GM12878 (cell line): ENCODE data around the gene ACYP2. TPM values are rescaled to one million over a fixed set of nuclear protein-coding genes. Genes with fewer than 3 reads are reported as not detected.

Source experiments
- ATAC-seq: fragments of 200-7000 bp; cut with Tn5 transposase; 3 replicates; pipeline ENCODE4 v1.9.1; 2020; ENCODE audit warnings: mild to moderate bottlenecking, moderate library complexity
- BruUV-seq: library from RNA; stranded (reverse); fragments of 400-500 nt; replicated peaks from 2 replicates; lab custom pipeline; 2021; lab: Mats Ljungman, UMichigan
- CTCF ChIA-PET: fragments of 300-600 bp; sonication (Branson Sonifier 250); formaldehyde crosslinking; extraction: SDS; loops from one replicate; lab custom pipeline; 2021; ENCODE audit warnings: inconsistent platforms; lab: Yijun Ruan, JAX
- POLR2A ChIA-PET: fragments of 350-600 bp; formaldehyde crosslinking; extraction: SDS; loops from one replicate; lab custom pipeline; 2021; ENCODE audit warnings: inconsistent platforms; lab: Charles Lee
- RAD21 ChIA-PET: fragments of 300-600 bp; sonication (Branson Sonifier 250); formaldehyde crosslinking; loops from one replicate; lab custom pipeline; 2023; ENCODE audit warnings: antibody characterized with exemption; ENCODE audit not compliant: unreplicated experiment; lab: Charles Lee
- SMC1A ChIA-PET: fragments of 300-600 bp; sonication (Branson Sonifier 250); formaldehyde crosslinking; loops from one replicate; lab custom pipeline; 2023; ENCODE audit not compliant: unreplicated experiment, uncharacterized antibody; lab: Charles Lee
- DNase-seq: peaks from one replicate; pipeline ENCODE4 v3.0.0-alpha.2; 2011; ENCODE audit warnings: low read depth, low spot score
- FAIRE-seq: peaks from 3 replicates; lab custom pipeline; 2011; peaks lifted over from hg19 to GRCh38; lab: Jason Lieb, UNC
- H2AFZ ChIP-seq: 2 replicates; pipeline ENCODE4 v1.6.0; 2011; ENCODE audit warnings: low read depth, low read length, control low read depth; ENCODE audit not compliant: control insufficient read depth
- H3K27ac ChIP-seq: 2 replicates; pipeline ENCODE4 v1.5.1; 2011; ENCODE audit warnings: control low read depth; ENCODE audit not compliant: control insufficient read depth, insufficient read depth
- H3K27me3 ChIP-seq, 2 experiments: replicated peaks in 1 of 2; 2 replicates each; pipeline versions ENCODE4 v1.6.0 to v1.6.1; 2011; ENCODE audit warnings: low read length in 1 of 2; ENCODE audit not compliant: control insufficient read depth in 2 of 2, insufficient read depth in 2 of 2
- H3K36me3 ChIP-seq, 2 experiments: 2 replicates each; pipeline ENCODE4 v1.5.1; 2011; ENCODE audit warnings: low read length in 1 of 2; ENCODE audit not compliant: control insufficient read depth in 2 of 2, insufficient read depth in 2 of 2
- H3K4me1 ChIP-seq: 2 replicates; pipeline ENCODE4 v1.6.1; 2011; ENCODE audit warnings: mild to moderate bottlenecking, low read length, moderate library complexity, mixed read lengths; ENCODE audit not compliant: control insufficient read depth, insufficient read depth
- H3K4me2 ChIP-seq: 2 replicates; pipeline ENCODE4 v1.6.0; 2011; ENCODE audit warnings: control low read depth; ENCODE audit not compliant: control insufficient read depth, insufficient read depth
- H3K4me3 ChIP-seq: fragments of 200-600 bp; sonication (generic); 2 replicates; pipeline ENCODE4 v1.5.1; 2016
- H3K79me2 ChIP-seq: 2 replicates; pipeline ENCODE4 v1.6.0; 2011; ENCODE audit warnings: low read length; ENCODE audit not compliant: control insufficient read depth, insufficient read depth
- H3K9ac ChIP-seq: 2 replicates; pipeline ENCODE4 v1.8.0; 2011; ENCODE audit warnings: low read length, control low read depth, mixed read lengths; ENCODE audit not compliant: control insufficient read depth, insufficient read depth
- H3K9me3 ChIP-seq: replicated peaks from 3 replicates; pipeline ENCODE4 v1.5.1; 2011; ENCODE audit warnings: mild to moderate bottlenecking, low read length; ENCODE audit not compliant: control insufficient read depth, insufficient read depth
- H4K20me1 ChIP-seq: 2 replicates; pipeline ENCODE4 v1.6.0; 2011; ENCODE audit not compliant: control insufficient read depth, insufficient read depth
- BCL11A ChIP-seq: IDR thresholded peaks from 2 replicates; pipeline ENCODE4 v1.6.1; 2011; ENCODE audit warnings: low read depth, low read length
- CBX3 ChIP-seq: fragments of 200-600 bp; sonication (generic); IDR thresholded peaks from 2 replicates; pipeline ENCODE4 v1.6.1; 2016; ENCODE audit warnings: low read depth, borderline replicate concordance
- CBX5 ChIP-seq: sonication (generic); IDR thresholded peaks from 2 replicates; pipeline ENCODE4 v1.6.1; 2016; ENCODE audit warnings: low read depth, moderate library complexity, mild to moderate bottlenecking, inconsistent platforms
- CEBPB ChIP-seq, 2 experiments: fragments of 150-350 bp in 1 of 2; IDR thresholded peaks; 2 replicates each; pipeline ENCODE4 v1.6.1; 2012 to 2014; ENCODE audit warnings: low read depth in 2 of 2, low read length in 2 of 2, borderline replicate concordance in 1 of 2, inconsistent platforms in 1 of 2
- EP300 ChIP-seq, 2 experiments: fragments of 150-350 bp in 1 of 2; IDR thresholded peaks; 2 replicates each; pipeline ENCODE4 v1.6.1; 2011 to 2012; ENCODE audit warnings: low read depth in 2 of 2, low read length in 2 of 2, borderline replicate concordance in 1 of 2, improper control_type of control experiment in 1 of 2, inconsistent platforms in 1 of 2; ENCODE audit not compliant: control insufficient read depth in 1 of 2
- EZH2 ChIP-seq: IDR thresholded peaks from 2 replicates; pipeline ENCODE4 v1.6.1; 2012; ENCODE audit warnings: low read depth, mild to moderate bottlenecking, control low read depth, inconsistent platforms, low read length, borderline replicate concordance; ENCODE audit not compliant: control insufficient read depth
- IRF3 ChIP-seq: fragments of 450-650 bp; IDR thresholded peaks from 2 replicates; pipeline ENCODE4 v1.6.1; 2014; ENCODE audit warnings: mild to moderate bottlenecking
- NR2C2 ChIP-seq: IDR thresholded peaks from 2 replicates; pipeline ENCODE4 v1.6.1; 2011; ENCODE audit warnings: borderline replicate concordance, low read depth; ENCODE audit not compliant: control insufficient read depth, insufficient read length
- SMAD5 ChIP-seq: IDR thresholded peaks from 2 replicates; pipeline ENCODE4 v1.6.1; 2016; ENCODE audit warnings: antibody characterized with exemption, low read depth
- SREBF2 ChIP-seq: IDR thresholded peaks from 2 replicates; pipeline ENCODE4 v1.6.1; 2012; ENCODE audit warnings: mild to moderate bottlenecking, low read length
- TCF7 ChIP-seq: IDR thresholded peaks from 2 replicates; pipeline ENCODE4 v1.6.1; 2014; ENCODE audit warnings: antibody characterized with exemption, borderline replicate concordance
- ZBTB40 ChIP-seq: fragments of 450-650 bp; IDR thresholded peaks from 2 replicates; pipeline ENCODE4 v1.6.1; 2016; ENCODE audit warnings: mild to moderate bottlenecking, moderate library complexity, borderline replicate concordance
- ZNF217 ChIP-seq: fragments of 450-650 bp; IDR thresholded peaks from 2 replicates; pipeline ENCODE4 v1.6.1; 2017; ENCODE audit warnings: antibody characterized with exemption, mild to moderate bottlenecking
- ZNF274 ChIP-seq: IDR thresholded peaks from one replicate; pipeline ENCODE4 v1.8.0; 2011; ENCODE audit not compliant: insufficient read length, insufficient read depth
- WGBS: methylation state at CpG from one replicate; pipeline ENCODE4 v1.1.6; 2016; ENCODE audit warnings: low lambda C conversion rate; ENCODE audit not compliant: insufficient replicate concordance, insufficient coverage; ENCODE audit errors: missing lambda C conversion rate; 5-methylcytosine and 5-hydroxymethylcytosine counted together
- in situ Hi-C: fragments of 300-500 bp; cut with MboI; formaldehyde crosslinking; loops from 9 replicates; pipeline ENCODE4 v1.14.3; 2018; ENCODE audit warnings: mixed read lengths
- intact Hi-C: fragments of 100-400 bp; cut with micrococcal nuclease; formaldehyde crosslinking; loops from one replicate; pipeline ENCODE4 v1.14.2; 2022; ENCODE audit not compliant: unreplicated experiment
- polyA plus RNA-seq, 11 experiments: library from polyadenylated mRNA; depleted of rRNA in 4 of 11; unstranded in 6 of 11; stranded (reverse) in 5 of 11; fragments of >200 nt; fragmentation: Nextera tagmentation in 4 of 11; fragmentation: Illumina TruSeq in 1 of 11; extraction: Ambion mirVana in 4 of 11; extraction: Trizol in 1 of 11; gene quantifications; 1 replicate in 1 of 11; 2 replicates in 10 of 11; pipeline versions ENCODE4 v1.2.1 to v1.2.3, GENCODE V29; 2011 to 2016; ENCODE audit warnings: inconsistent platforms in 2 of 11, missing spikeins in 2 of 11, low read depth in 1 of 11
- total RNA-seq, 4 experiments: library from RNA; depleted of rRNA in 3 of 4; stranded (reverse); fragments of >200 nt in 3 of 4; fragmentation: Illumina TruSeq in 1 of 4; extraction: Trizol in 1 of 4; gene quantifications; 2 replicates each; pipeline versions ENCODE4 v1.2.1 to v1.2.3, GENCODE V29; 2013 to 2021
- TF ChIP-seq, protein P1 (sequence below): fragments of 450-650 bp; IDR thresholded peaks from 2 replicates; pipeline ENCODE4 v1.6.1; 2017; ENCODE audit warnings: mild to moderate bottlenecking

Gene ACYP2
- total and polyA plus RNA-seq, 10 of the 15 experiments (the other 5 are each of a cell fraction or from before 2014, with no cell fraction given), result 4.2 to 16.3 (median 9.0) TPM

DNA sequence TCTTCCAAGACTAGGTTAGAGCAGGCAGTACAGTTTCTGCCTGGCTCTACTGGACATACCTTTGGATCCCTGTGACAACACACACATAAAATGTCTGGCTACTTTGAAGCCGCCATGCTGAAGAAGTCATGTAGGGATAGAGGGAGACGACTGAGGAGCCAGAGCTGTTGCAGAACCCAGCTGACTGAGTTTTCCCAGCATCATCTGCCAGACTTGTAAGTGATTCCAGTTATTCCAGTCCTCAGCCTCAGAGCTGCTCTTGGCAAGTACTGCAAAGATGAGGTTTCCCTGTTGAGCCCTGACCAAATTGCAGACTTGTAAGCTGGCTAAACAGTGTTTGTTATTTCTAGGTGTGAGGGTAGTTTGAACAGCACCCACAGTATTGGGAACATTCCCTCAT lies 172.1 kb downstream of the ACYP2 start (continued):
- TF ChIP-seq EZH2 (no peak), CBX3 (no peak), CEBPB (IDR thresholded peaks at IDR 0.05; ENCODE audit: borderline replicate concordance in 1 of 2, low read depth in 2 of 2, low read length in 2 of 2) (no peak), EP300 (IDR thresholded peaks at IDR 0.05; ENCODE audit: borderline replicate concordance in 1 of 2, control insufficient read depth in 1 of 2, low read depth in 2 of 2, low read length in 2 of 2) (no peak)

DNA sequence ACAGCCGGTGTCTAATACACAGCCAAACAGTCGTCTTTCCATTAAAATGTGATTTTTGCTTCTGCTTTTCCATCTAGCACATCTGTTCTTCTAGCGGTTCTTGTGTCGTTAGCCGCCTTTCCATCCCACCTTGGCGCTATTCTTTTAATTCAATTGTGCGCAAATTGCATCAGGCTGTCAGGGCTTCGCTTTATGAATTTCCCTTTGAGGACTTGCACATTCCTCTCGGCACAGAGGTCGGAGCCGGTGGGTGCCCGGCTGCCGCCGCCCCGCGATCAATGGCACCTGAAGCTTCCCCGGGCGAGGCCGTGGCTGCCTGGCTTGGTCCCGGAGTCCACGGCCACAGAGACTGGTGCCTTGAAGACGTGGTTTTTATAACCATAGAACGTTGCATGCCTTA lies 174.5 kb downstream of the ACYP2 start:
- FAIRE-seq, result no peak
- no peaks in the 10 kb centered on the region for H4K20me1 ChIP-seq
- intact Hi-C loops (no loop called here), in situ Hi-C loops (no loop called here)
- RAD21 ChIA-PET, result no interaction called here
- no peak overlapping the region for H3K4me3 ChIP-seq
- DNase-seq, result no peak
- no peaks in the 10 kb centered on the region for H3K4me1 ChIP-seq
- H2AFZ ChIP-seq, result no peak overlapping the region
- SMC1A ChIA-PET, result no interaction called here
- H3K4me2 ChIP-seq, result no peak overlapping the region
- WGBS, result 80% methylated on average over 23 of the region's 23 CpGs
- POLR2A ChIA-PET, result interaction anchor here (0.6 kb wide), 1 partner anchor 38 kb away, joined by 3 read pairs; no protein-coding TSS in a partner anchor
- no peaks in the 10 kb centered on the region for H3K79me2 ChIP-seq
- H3K9ac ChIP-seq, result no peak overlapping the region
- no TSS peak for BruUV-seq
- CTCF ChIA-PET, result no interaction called here
- no peaks in the 10 kb centered on the region for H3K9me3 ChIP-seq
- H3K27ac ChIP-seq, result no peak overlapping the region
- ATAC-seq, result no peak
- H3K27me3 ChIP-seq, result no peaks in the 10 kb centered on the region
- no peaks in the 10 kb centered on the region for H3K36me3 ChIP-seq
- TF ChIP-seq ZNF274 (no peak), SREBF2 (no peak), TCF7 (no peak), ZNF217 (no peak), IRF3 (no peak), SMAD5 (no peak), BCL11A (no peak), ZBTB40 (no peak), NR2C2 (no peak), CBX5 (no peak)
- TF ChIP-seq, protein P1, sequence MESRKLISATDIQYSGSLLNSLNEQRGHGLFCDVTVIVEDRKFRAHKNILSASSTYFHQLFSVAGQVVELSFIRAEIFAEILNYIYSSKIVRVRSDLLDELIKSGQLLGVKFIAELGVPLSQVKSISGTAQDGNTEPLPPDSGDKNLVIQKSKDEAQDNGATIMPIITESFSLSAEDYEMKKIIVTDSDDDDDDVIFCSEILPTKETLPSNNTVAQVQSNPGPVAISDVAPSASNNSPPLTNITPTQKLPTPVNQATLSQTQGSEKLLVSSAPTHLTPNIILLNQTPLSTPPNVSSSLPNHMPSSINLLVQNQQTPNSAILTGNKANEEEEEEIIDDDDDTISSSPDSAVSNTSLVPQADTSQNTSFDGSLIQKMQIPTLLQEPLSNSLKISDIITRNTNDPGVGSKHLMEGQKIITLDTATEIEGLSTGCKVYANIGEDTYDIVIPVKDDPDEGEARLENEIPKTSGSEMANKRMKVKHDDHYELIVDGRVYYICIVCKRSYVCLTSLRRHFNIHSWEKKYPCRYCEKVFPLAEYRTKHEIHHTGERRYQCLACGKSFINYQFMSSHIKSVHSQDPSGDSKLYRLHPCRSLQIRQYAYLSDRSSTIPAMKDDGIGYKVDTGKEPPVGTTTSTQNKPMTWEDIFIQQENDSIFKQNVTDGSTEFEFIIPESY, result no peak
